K562 (cell line): ENCODE measurements around the gene TSPOAP1. TPM values are rescaled to one million over a fixed set of nuclear protein-coding genes. Genes with fewer than 3 reads are reported as not detected.

ENCODE experiments used
- CXXC5 ChIP-seq: fragments of 250-450 bp; sonication (Bioruptor Pico); IDR thresholded peaks from 2 replicates; pipeline ENCODE4 v1.8.0; 2022; ENCODE audit warnings: inconsistent platforms, mild to moderate bottlenecking, moderate library complexity
- PBX2 ChIP-seq, 2 experiments: IDR thresholded peaks in 1 of 2; conservative IDR thresholded peaks in 1 of 2; 2 replicates each; pipeline ENCODE4 v1.6.1; 2016; ENCODE audit warnings: low read depth in 2 of 2, mild to moderate bottlenecking in 1 of 2, missing compliant biosample characterization in 1 of 2, missing genetic modification characterization in 1 of 2, moderate library complexity in 1 of 2
- SIX5 ChIP-seq, 2 experiments: IDR thresholded peaks; 2 replicates each; pipeline ENCODE4 v1.6.1; 2011; ENCODE audit warnings: low read length in 2 of 2, borderline replicate concordance in 1 of 2, low read depth in 1 of 2, mild to moderate bottlenecking in 1 of 2, moderate library complexity in 1 of 2; ENCODE audit not compliant: insufficient read depth in 1 of 2
- TCF3 ChIP-seq: sonication (generic); formaldehyde crosslinking; IDR thresholded peaks from 2 replicates; pipeline ENCODE4 v1.4.0; 2020; ENCODE audit warnings: mild to moderate bottlenecking, missing genetic modification reagents
- polyA plus RNA-seq, 8 experiments: library from polyadenylated mRNA; depleted of rRNA in 4 of 8; stranded (reverse) in 5 of 8; unstranded in 3 of 8; fragments of >200 nt; fragmentation: Nextera tagmentation in 2 of 8; fragmentation: Illumina TruSeq in 1 of 8; extraction: Ambion mirVana in 2 of 8; extraction: Trizol in 1 of 8; gene quantifications; 2 replicates each; pipeline versions ENCODE4 v1.2.1 to v1.2.3, GENCODE V29; 2011 to 2014; ENCODE audit warnings: inconsistent platforms in 1 of 8, missing spikeins in 1 of 8
- total RNA-seq, 7 experiments: library from RNA; depleted of rRNA in 6 of 7; stranded (reverse); fragments of >200 nt in 6 of 7; fragmentation: Illumina TruSeq in 2 of 7; extraction: Trizol in 2 of 7; gene quantifications; 2 replicates each; pipeline versions ENCODE4 v1.2.1 to v1.2.3, GENCODE V29; 2011 to 2021; ENCODE audit warnings: low replicate concordance in 1 of 7
- TF ChIP-seq, protein P1 (sequence below): fragments of 200-800 bp; sonication (Bioruptor generic); IDR thresholded peaks from 2 replicates; pipeline ENCODE4 v1.6.1; 2016; ENCODE audit warnings: missing genetic modification characterization, missing compliant biosample characterization
- TF ChIP-seq, protein P2 (sequence below): sonication (generic); formaldehyde crosslinking; IDR thresholded peaks from 2 replicates; pipeline ENCODE4 v1.8.0; 2022; ENCODE audit warnings: mild to moderate bottlenecking, low read depth, missing genetic modification reagents
- TF ChIP-seq, protein P3 (sequence below): sonication (generic); formaldehyde crosslinking; IDR thresholded peaks from 2 replicates; pipeline ENCODE4 v1.8.0; 2022; ENCODE audit warnings: mild to moderate bottlenecking, missing genetic modification reagents

The TSPOAP1 gene
- total and polyA plus RNA-seq, 9 of the 15 experiments (the other 6 are each of a cell fraction or from before 2014, with no cell fraction given), result 0.87 to 3.9 (median 1.8) TPM; not detected in 2

GRCh38 chr17:58339755-58340404 lies 11.3 kb upstream of the TSPOAP1 start (continued):
- no peak for TF ChIP-seq PBX2 (CRISPR knock-in tag; IDR thresholded peaks at IDR 0.05; ENCODE audit: low read depth)
- TF ChIP-seq PBX2 (tag; conservative IDR thresholded peaks at IDR 0.05; ENCODE audit: low read depth), result 0 out of 2 replicates have a peak, but pooled peaks have one; percentile 5
- TF ChIP-seq SIX5 (IDR thresholded peaks at IDR 0.05; ENCODE audit: borderline replicate concordance in 1 of 2, insufficient read depth in 1 of 2, low read depth in 1 of 2, low read length in 2 of 2), result no peak
- TF ChIP-seq, protein P1, sequence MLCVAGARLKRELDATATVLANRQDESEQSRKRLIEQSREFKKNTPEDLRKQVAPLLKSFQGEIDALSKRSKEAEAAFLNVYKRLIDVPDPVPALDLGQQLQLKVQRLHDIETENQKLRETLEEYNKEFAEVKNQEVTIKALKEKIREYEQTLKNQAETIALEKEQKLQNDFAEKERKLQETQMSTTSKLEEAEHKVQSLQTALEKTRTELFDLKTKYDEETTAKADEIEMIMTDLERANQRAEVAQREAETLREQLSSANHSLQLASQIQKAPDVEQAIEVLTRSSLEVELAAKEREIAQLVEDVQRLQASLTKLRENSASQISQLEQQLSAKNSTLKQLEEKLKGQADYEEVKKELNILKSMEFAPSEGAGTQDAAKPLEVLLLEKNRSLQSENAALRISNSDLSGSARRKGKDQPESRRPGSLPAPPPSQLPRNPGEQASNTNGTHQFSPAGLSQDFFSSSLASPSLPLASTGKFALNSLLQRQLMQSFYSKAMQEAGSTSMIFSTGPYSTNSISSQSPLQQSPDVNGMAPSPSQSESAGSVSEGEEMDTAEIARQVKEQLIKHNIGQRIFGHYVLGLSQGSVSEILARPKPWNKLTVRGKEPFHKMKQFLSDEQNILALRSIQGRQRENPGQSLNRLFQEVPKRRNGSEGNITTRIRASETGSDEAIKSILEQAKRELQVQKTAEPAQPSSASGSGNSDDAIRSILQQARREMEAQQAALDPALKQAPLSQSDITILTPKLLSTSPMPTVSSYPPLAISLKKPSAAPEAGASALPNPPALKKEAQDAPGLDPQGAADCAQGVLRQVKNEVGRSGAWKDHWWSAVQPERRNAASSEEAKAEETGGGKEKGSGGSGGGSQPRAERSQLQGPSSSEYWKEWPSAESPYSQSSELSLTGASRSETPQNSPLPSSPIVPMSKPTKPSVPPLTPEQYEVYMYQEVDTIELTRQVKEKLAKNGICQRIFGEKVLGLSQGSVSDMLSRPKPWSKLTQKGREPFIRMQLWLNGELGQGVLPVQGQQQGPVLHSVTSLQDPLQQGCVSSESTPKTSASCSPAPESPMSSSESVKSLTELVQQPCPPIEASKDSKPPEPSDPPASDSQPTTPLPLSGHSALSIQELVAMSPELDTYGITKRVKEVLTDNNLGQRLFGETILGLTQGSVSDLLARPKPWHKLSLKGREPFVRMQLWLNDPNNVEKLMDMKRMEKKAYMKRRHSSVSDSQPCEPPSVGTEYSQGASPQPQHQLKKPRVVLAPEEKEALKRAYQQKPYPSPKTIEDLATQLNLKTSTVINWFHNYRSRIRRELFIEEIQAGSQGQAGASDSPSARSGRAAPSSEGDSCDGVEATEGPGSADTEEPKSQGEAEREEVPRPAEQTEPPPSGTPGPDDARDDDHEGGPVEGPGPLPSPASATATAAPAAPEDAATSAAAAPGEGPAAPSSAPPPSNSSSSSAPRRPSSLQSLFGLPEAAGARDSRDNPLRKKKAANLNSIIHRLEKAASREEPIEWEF (CRISPR knock-in tag), result peak; percentile 81; the same call in 1 of the 2 replicates
- peak; percentile 18; the same call in 1 of the 2 replicates for TF ChIP-seq CXXC5
- TF ChIP-seq, protein P2, sequence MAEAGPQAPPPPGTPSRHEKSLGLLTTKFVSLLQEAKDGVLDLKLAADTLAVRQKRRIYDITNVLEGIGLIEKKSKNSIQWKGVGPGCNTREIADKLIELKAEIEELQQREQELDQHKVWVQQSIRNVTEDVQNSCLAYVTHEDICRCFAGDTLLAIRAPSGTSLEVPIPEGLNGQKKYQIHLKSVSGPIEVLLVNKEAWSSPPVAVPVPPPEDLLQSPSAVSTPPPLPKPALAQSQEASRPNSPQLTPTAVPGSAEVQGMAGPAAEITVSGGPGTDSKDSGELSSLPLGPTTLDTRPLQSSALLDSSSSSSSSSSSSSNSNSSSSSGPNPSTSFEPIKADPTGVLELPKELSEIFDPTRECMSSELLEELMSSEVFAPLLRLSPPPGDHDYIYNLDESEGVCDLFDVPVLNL, result 0 out of 2 replicates have a peak, but pooled peaks have one; percentile 55
- TF ChIP-seq, protein P3, sequence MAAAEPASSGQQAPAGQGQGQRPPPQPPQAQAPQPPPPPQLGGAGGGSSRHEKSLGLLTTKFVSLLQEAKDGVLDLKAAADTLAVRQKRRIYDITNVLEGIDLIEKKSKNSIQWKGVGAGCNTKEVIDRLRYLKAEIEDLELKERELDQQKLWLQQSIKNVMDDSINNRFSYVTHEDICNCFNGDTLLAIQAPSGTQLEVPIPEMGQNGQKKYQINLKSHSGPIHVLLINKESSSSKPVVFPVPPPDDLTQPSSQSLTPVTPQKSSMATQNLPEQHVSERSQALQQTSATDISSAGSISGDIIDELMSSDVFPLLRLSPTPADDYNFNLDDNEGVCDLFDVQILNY (CRISPR knock-in tag), result peak; percentile 54; the same call in 1 of the 2 replicates
- 0 out of 2 replicates have a peak, but pooled peaks have one; percentile 3 for TF ChIP-seq TCF3 (CRISPR knock-in tag)
